HG02884 (cell line): ENCODE data around the gene MRTFB.
"Not testable (repeated sequence)": the region's sequence is repeated elsewhere in the genome, so short reads cannot be mapped to it uniquely, and the experiment has no call there.

ENCODE experiments used
- ATAC-seq: cut with Tn5 transposase; IDR thresholded peaks from one replicate; pipeline ENCODE4 v1.9.1; 2021; ENCODE audit warnings: mild to moderate bottlenecking, moderate library complexity; ENCODE audit not compliant: unreplicated experiment

MRTFB gene

GRCh38 chr16:14181371-14182050 is 110.4 kb downstream of the MRTFB start:
- ATAC-seq, result no peak

GRCh38 chr16:14182999-14183398 is 111.9 kb downstream of the MRTFB start:
- ATAC-seq, result no peak

GRCh38 chr16:14183962-14184361 is 112.8 kb downstream of the MRTFB start:
- not testable (repeated sequence) for ATAC-seq

GRCh38 chr16:14186007-14186794 is 115.1 kb downstream of the MRTFB start:
- no peak for ATAC-seq

GRCh38 chr16:14186795-14187221 is 115.7 kb downstream of the MRTFB start:
- ATAC-seq, result no peak

- ATAC-seq, result no peak
Measured at GRCh38 chr16:14187517-14188338, 116.6 kb downstream of the MRTFB start.

GRCh38 chr16:14193316-14193871 is 122.3 kb downstream of the MRTFB start:
- peak; percentile 92 for ATAC-seq

GRCh38 chr16:14194721-14195120 is 123.6 kb downstream of the MRTFB start:
- no peak for ATAC-seq

- ATAC-seq, result no peak
Measured at GRCh38 chr16:14196011-14196410, 124.9 kb downstream of the MRTFB start.

- ATAC-seq, result no peak
Measured at GRCh38 chr16:14196539-14196938, 125.4 kb downstream of the MRTFB start.

- no peak for ATAC-seq
Measured at GRCh38 chr16:14198012-14198411, 126.9 kb downstream of the MRTFB start.

GRCh38 chr16:14198572-14198971 is 127.5 kb downstream of the MRTFB start:
- ATAC-seq, result no peak

GRCh38 chr16:14199199-14199598 is 128.1 kb downstream of the MRTFB start:
- no peak for ATAC-seq

GRCh38 chr16:14199624-14200023 is 128.5 kb downstream of the MRTFB start:
- ATAC-seq, result no peak

- no peak for ATAC-seq
Measured at GRCh38 chr16:14202095-14202494, 131.0 kb downstream of the MRTFB start.

- no peak for ATAC-seq
Measured at GRCh38 chr16:14202697-14203096, 131.6 kb downstream of the MRTFB start.

- ATAC-seq, result no peak
Measured at GRCh38 chr16:14203166-14203565, 132.0 kb downstream of the MRTFB start.

- no peak for ATAC-seq
Measured at GRCh38 chr16:14205666-14206065, 134.5 kb downstream of the MRTFB start.

- ATAC-seq, result no peak
Measured at GRCh38 chr16:14211856-14212543, 140.9 kb downstream of the MRTFB start.

GRCh38 chr16:14215941-14216340 is 144.8 kb downstream of the MRTFB start:
- ATAC-seq, result no peak

GRCh38 chr16:14219983-14220382 is 148.9 kb downstream of the MRTFB start:
- no peak for ATAC-seq
